HG02973 (cell line): ENCODE results near the gene FCGR1A.
A peak's percentile ranks its signal among the peaks of the same experiment; 100 is the strongest.
"Not testable (repeated sequence)": the region's sequence is repeated elsewhere in the genome, so short reads cannot be mapped to it uniquely, and the experiment has no call there.

ENCODE experiments used
- ATAC-seq: cut with Tn5 transposase; IDR thresholded peaks from one replicate; pipeline ENCODE4 v1.9.1; 2021; ENCODE audit warnings: moderate library complexity; ENCODE audit not compliant: unreplicated experiment

Gene FCGR1A

GRCh38 chr1:149782600-149782999 is at the start of gene FCGR1A:
Gene FCGR1A, plus strand, starts transcription at chr1:149782694. Its CDS starts 50 bp downstream, at chr1:149782744.
- ATAC-seq, result not testable (repeated sequence)

- ATAC-seq, result not testable (repeated sequence)
Observed at GRCh38 chr1:149732781-149733180, 49.7 kb upstream of the FCGR1A start.

- ATAC-seq, result not testable (repeated sequence)
Observed at GRCh38 chr1:149734692-149735091, 47.8 kb upstream of the FCGR1A start.

- not testable (repeated sequence) for ATAC-seq
Observed at GRCh38 chr1:149740148-149740581, 42.3 kb upstream of the FCGR1A start.

GRCh38 chr1:149740590-149741230 is 41.8 kb upstream of the FCGR1A start:
- ATAC-seq, result not testable (repeated sequence)

- not testable (repeated sequence) for ATAC-seq
Observed at GRCh38 chr1:149741914-149742313, 40.6 kb upstream of the FCGR1A start.

- not testable (repeated sequence) for ATAC-seq
Observed at GRCh38 chr1:149746463-149747356, 35.8 kb upstream of the FCGR1A start.

- not testable (repeated sequence) for ATAC-seq
Observed at GRCh38 chr1:149747359-149748143, 34.9 kb upstream of the FCGR1A start.

GRCh38 chr1:149748144-149748500 is 34.4 kb upstream of the FCGR1A start:
- ATAC-seq, result not testable (repeated sequence)

GRCh38 chr1:149750562-149750961 is 31.9 kb upstream of the FCGR1A start:
- ATAC-seq, result not testable (repeated sequence)

- ATAC-seq, result not testable (repeated sequence)
Observed at GRCh38 chr1:149752186-149752585, 30.3 kb upstream of the FCGR1A start.

- ATAC-seq, result not testable (repeated sequence)
Observed at GRCh38 chr1:149753466-149753865, 29.0 kb upstream of the FCGR1A start.

GRCh38 chr1:149755294-149755693 is 27.2 kb upstream of the FCGR1A start:
- not testable (repeated sequence) for ATAC-seq

- not testable (repeated sequence) for ATAC-seq
Observed at GRCh38 chr1:149762294-149762693, 20.2 kb upstream of the FCGR1A start.

GRCh38 chr1:149764087-149764800 is 18.2 kb upstream of the FCGR1A start:
- ATAC-seq, result not testable (repeated sequence)

GRCh38 chr1:149766241-149766640 is 16.3 kb upstream of the FCGR1A start:
- not testable (repeated sequence) for ATAC-seq

- not testable (repeated sequence) for ATAC-seq
Observed at GRCh38 chr1:149769216-149769615, 13.3 kb upstream of the FCGR1A start.

GRCh38 chr1:149770661-149771060 is 11.8 kb upstream of the FCGR1A start:
- ATAC-seq, result not testable (repeated sequence)

GRCh38 chr1:149771653-149772425 is 10.7 kb upstream of the FCGR1A start:
- peak; percentile 96 for ATAC-seq
